GM21717 (cell line): ENCODE measurements around the gene DBP.

Experiments
- ATAC-seq: cut with Tn5 transposase; IDR thresholded peaks from one replicate; pipeline ENCODE4 v1.9.1; 2021; ENCODE audit warnings: mild to moderate bottlenecking, moderate library complexity; ENCODE audit not compliant: unreplicated experiment

DBP gene

DNA sequence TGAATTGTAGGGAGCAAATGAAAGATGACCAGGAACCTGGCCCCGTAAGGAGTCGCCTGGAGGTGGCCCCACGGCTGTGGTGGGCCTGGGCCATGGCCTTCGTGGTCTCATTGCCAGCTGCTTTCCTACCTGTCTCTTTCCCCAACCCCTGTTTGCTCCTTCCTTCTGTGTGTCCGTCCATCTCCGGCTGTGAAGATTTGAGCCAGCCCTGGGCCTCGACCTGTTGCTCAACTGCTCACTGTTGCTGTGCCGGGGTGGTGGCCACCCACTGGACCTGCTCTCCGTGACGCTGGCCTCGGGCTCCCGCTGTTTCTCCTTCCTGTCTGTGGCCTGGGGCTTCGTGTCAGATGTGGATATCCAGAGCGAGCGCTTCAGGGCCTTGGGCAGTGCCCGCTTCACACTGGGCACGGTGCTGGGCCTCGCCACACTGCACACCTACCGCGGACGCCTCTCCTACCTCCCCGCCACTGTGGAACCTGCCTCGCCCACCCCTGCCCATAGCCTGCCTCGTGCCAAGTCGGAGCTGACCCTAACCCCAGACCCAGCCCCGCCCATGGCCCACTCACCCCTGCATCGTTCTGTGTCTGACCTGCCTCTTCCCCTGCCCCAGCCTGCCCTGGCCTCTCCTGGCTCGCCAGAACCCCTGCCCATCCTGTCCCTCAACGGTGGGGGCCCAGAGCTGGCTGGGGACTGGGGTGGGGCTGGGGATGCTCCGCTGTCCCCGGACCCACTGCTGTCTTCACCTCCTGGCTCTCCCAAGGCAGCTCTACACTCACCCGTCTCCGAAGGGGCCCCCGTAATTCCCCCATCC, 8.5 kb downstream of the DBP start:
- ATAC-seq, result no peak

DNA sequence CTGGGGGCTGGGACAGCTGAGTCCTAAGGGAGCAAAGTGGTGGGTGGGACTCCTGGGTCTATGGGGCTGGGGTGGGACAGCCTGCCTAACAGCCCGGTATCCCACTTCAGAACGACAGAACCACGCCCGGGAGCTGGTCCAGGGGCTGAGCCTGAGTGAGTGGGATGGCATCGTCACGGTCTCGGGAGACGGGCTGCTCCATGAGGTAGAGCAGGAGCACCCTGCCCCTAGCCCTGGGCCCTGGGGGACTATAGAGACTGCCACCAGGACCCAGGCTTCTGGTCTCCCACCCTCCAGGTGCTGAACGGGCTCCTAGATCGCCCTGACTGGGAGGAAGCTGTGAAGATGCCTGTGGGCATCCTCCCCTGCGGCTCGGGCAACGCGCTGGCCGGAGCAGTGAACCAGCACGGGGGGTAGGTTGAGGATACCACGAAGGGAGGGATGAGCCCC, 9.3 kb downstream of the DBP start:
- no peak for ATAC-seq

DNA sequence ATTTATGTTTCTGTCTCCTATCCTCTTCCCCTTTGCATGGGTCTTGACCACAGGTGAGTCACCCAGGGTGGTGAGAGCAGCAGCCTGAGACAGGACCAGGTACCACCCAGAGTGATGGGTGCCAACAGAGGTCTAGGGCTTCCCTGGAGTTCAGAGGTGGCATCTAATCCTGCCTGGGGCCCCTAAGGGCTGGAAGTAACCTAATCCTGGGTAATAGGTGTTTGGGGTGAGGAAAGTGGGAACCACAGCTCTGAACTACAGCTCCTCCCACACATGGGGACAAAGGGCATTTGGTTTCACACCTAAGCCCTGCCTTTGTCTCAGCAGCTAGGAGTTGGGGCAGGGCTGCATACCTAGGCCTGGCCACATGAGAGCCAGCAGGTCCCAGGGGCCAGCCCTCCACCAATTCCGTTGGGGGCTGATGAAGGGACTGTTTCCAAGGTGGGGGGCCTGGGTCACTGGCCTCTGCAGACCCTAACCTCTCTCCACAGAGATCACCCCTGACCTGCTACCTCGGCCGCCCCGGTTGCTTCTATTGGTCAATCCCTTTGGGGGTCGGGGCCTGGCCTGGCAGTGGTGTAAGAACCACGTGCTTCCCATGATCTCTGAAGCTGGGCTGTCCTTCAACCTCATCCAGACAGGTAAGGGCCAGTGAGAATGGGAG, 9.8 kb downstream of the DBP start:
- no peak for ATAC-seq

DNA sequence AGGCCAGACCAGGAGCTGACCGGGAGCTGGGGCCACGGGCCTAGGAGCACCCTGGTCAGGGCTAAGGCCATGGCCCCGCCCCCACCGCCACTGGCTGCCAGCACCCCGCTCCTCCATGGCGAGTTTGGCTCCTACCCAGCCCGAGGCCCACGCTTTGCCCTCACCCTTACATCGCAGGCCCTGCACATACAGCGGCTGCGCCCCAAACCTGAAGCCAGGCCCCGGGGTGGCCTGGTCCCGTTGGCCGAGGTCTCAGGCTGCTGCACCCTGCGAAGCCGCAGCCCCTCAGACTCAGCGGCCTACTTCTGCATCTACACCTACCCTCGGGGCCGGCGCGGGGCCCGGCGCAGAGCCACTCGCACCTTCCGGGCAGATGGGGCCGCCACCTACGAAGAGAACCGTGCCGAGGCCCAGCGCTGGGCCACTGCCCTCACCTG, 11.3 kb downstream of the DBP start:
- no peak for ATAC-seq

DNA sequence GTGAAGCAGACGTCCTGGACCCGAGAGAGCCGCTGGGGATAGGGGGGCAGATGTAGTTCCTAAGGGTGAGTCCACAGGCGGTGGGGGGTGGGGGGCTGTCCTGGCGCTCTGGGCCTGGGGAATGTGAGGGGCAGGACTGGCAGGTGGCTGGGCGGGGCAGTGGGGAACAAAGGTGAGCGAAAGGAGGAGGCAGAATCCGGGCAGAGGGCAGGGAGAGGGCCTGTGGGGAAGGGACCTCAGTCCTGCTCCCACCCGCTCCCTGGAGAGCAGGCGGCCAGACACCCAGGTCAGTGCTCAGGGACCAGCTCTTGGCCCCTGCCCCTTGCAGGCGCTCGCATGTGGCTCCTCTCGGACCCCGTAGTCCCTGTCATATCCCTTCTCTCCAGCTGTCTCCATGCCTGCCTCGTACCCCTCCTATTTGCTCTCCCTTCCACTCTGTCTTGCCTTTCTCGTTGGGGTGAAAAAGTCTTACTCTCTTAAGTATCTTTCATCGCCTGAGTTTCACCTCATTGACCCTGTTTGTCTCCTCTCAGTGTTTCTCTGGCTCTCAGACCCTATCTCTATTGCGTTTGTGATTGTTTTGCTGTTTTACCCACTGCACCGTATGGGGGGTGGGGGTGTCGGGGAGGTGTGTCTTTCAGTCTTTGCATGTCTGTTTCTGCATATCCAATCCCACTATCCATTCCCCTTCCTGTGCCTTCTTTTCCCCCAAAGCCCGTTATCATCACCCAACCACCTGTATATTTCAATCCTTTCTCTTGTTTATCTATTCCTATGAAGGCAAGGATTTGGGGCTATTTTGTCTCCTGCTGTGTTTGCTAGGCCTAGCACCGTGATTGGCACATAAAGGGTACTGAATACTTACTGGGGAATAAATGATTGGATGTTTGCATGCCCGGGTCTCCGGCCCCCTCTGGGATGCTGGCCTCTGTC, 12.1 kb downstream of the DBP start:
- no peak for ATAC-seq

DNA sequence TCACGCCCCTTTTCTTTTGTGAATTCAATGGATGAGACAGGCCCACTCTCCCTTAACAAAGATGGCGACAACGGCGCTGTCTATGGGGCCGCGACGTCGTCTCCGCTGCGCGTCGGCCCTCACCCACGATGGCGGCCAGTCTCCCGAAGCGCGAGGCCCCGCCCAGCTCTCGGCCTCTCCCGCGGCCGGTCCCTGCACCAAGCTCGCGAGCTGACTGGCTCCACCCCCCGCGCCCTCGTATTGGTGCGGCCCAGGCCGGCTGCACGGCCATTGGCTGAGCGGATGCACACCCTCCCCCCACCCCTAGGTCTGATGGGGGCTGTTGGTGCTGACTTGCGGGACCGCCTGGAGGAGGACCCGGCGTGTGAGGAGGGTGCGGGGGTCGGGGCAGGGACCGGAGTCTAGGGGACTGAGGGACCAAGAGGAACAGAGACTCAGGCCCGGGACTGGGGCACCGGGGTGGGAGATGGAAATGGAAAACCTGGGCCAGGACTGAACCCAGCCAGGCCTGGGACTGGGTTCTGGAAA, 13.0 kb downstream of the DBP start:
- peak; percentile 51 for ATAC-seq

DNA sequence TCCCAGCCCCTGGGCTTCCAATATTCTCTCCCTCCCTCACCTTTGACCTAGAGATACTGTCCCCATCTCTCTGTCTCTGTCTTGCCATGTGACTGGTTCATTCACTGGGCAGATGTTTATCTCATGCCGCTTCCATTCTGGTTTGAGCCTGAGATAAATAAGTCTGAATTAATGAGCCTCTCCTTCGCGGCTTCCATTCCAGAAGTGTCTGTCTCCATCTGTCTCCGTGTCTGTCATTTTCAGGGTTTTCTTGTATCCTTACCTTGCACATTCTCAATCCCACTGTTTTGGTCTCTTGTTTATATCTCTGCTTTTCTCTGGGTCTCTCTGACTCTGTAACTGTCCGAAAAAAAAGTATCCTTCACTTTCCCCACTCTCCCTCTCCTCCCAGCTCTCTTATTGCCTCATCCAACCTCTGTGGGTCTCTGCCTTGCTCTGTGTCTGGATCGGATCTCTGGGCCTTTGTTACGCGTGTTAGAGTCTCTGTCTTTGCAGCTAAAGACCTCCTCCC, 13.6 kb downstream of the DBP start:
- no peak for ATAC-seq

DNA sequence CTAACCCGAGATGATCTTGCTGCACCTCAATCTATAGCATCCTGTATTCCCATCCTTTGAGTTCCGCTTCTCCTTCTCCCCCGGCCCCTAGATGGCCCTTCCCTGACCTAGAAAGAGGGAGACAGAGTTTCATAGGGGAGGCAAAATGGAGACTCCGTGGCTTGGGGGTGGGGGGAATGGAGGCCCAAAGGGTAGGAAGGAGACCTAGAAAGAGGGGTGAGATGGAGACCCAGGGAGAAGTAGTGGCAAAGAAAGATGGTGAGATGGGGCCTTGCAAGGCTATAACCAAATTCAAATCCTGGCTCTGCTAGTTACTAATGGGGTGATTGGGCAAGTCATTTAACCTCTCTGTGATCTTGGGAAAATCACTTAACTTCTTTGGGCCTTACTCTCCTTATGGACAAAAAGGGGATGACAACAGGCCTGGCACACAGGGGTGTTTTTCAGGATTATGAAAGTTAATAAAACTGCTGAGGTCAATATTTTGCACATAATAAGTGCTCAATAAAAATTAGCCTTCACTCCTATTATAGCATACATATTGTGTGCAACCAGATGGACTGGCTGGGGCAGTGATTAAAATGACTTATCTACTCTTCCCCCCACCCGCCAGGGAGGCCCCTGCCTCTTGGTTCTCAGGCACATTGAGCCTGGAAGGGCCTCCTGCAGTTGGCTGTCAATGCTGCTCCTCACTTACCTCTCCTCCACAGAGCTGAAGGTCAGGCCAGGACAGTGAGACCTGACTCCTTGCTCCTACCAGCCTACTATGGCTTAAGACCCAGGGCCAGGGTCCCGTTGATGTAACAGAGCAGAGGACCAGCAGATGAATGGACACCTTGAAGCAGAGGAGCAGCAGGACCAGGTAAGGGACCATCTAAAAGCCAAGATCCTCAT, 17.2 kb downstream of the DBP start:
- no peak for ATAC-seq

DNA sequence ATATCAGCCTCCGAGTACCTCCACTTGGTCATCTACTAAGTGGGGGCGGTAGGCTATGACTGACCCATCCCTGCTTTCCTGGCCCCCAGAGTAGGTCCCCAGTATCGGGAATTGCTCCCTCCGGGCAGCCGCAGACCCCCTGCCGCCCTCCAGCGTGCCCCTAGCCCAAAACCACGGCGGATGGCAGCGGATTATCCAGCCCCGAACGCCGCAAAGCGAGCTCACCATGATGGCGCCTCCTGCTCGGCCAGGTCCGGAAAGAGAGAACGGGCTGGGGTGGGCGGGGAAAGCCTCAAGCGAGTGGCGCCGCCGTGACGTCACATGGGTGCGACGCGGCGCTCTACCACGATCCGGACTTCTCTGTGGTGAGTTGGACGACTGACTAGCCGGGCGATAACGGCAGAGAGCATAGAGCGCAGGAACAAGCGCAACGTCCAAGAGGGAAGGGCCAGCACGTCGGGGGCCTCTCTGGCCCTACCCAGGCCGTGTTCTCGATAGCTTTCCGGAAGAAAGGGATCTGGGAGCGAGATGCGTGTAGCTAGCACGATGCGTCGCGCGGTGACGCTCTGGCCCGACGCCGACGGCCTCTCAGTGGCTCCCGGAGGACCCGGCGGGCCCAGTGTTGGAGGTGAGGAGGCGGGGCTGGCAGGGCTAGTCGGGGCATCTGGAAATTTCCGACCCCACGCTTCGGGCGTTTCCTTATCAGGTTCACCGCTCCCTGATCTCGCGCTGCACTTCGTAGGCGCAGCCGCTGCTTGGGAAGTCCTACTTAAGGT, 18.1 kb downstream of the DBP start, which contains the start of the genes RPL18 and SPHK2:
RPL18 (minus strand) TSS at position 263 of the 776 bp plus-strand sequence; CDS start at position 228, 35 bp downstream.
SPHK2 (plus strand) TSS at position 591 of the 776 bp plus-strand sequence. CDS start 1,009 bp downstream, outside the sequence.
- ATAC-seq, result peak; percentile 65

DNA sequence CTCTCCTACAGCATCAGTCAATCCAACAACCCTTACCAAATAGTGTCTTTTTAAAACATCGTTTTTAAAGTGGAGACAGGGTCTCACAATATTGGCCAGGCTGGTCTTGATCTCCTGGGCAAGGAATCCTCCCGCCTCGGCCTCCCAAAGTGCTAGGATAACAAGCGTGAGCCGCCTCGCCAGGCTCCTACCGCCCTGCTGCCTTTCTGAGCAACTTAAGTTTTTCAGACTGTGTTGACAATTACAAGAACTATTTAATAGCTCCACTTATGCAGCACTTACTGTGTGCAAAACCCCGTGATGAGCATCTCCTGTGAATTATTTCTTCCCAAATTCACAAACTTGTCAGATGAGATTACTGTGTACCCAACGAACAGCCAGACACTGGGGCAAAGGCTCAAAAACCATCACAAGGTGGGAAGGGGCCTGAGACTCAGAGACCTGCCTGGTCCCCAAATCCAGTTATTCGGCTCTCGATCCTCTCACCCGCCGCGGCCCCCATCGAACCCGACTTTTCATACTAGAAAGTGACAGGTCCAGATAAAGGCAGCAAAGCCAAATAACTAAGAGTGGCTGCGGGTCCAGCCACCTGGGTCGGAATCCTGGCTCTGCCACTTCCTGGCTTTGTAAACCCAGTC, 18.8 kb downstream of the DBP start:
- ATAC-seq, result no peak

DNA sequence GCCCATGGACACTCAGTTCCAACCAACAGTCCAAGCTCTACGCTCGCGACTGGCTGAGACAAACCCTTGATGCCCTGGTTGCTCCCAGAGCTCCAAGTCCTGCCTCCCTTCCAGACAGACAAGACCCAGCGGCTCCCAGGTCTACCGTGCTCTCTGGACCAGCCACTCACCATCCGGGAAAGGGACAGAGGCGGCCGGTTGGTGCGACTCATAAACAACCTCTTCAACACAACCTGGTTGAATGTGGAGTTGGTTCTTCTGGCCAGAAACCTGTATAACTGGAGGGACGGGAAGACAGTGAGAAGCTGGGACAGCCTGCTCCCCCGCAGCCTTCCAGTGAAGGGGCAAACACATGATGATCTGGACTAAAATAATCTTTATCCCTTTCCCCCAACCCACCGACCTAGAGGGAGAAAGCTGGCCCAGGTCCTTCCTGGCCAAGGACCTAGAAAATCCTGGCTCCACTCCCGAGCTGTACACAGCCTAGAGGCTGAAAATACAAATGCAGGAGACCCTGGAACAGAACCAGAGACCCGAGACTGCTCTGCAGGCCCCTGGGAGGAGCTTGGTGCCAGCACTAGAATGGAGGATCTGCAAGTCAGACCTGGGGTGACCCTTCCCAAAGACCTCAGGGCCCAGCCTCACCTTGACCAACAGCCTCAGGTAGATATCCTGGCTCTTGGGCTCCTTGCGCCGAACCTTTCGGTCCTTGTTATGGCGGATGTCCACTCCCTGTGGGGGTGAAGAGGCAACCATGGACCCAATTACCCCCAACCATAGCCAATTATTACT, 19.8 kb downstream of the DBP start:
- no peak for ATAC-seq

DNA sequence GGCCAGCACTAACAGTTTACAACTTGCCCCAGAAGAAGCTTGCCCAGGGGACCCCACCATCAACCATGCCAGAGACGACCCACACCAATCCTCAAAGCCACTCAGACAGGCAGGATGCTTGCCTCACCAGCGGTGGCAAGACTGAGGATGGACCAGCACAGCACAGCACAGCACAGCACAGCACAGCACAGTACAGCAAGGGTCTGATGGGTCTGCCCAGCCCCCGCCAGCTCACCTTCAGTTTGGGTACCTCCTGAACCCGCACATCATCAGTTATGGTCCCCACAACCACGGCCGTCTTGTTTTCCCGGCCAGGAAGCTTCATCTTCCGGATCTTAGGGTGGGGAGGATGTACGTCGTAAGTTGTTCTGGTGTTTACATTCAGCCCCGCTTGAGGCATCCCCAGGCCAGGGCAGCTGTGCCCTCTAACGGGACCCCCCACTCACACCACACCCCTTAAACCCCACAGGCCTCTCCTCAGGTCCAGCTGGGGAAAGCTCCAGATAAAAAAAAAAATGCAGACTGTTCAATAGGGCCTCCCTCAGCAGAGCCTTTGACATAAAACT, 20.6 kb downstream of the DBP start:
- ATAC-seq, result no peak

DNA sequence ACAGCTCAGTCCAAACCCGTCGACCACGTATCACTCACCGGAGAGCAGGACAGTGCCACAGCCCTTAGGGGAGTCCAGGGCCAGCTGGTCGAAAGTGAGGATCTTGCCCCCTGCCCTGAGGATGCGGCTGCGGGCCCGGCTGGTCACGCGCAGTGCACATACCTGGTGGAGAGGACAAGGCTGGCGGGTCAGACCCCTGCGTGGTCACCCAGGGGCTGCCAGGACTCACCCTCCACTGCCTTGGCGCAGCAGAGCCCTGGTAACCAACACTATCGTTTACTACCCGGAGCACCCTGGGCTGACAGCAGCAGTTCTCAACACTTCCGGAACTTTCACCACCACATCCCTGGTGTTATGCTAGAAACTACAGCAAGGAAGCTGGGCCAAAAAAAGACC, 21.1 kb downstream of the DBP start:
- no peak for ATAC-seq

DNA sequence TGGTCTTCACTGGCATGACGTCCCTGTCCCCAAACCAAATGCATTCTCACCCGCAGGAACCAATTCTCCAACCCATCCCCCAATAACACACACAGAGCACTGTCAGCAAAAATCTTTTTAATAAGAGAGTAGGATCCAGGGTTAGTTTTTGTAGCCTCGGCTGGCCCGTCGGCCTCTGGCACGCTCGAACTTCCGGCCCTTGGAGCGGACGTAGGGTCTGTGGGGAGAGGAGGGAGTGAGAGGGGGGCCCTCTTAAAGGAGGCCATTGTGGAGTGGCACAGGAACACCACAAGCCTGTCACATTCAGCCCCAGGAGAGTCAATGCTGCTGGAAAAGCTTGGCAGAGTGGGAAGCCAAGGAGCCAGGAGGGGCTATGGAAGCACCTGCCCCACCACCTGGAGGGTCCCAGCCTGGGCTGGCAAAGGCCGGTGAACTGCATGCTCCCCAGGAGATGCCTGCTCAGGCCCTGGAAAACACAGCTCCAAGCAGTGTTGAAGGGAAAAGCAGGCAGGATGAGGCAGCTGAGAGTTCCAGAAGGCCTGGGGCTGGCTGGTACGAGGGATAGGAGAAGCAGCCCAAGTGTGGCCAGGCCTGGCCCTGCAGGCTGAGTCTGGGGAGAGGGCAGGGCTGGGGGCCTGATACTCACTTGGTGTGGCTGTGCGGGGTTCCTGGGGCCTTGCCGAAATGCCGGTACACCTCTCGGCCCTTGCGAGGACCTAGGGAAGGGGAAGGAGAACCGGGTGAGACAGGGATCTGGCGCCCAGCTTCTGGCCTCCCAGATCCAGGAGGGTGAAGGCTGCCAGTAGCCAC, 21.7 kb downstream of the DBP start:
- ATAC-seq, result no peak

DNA sequence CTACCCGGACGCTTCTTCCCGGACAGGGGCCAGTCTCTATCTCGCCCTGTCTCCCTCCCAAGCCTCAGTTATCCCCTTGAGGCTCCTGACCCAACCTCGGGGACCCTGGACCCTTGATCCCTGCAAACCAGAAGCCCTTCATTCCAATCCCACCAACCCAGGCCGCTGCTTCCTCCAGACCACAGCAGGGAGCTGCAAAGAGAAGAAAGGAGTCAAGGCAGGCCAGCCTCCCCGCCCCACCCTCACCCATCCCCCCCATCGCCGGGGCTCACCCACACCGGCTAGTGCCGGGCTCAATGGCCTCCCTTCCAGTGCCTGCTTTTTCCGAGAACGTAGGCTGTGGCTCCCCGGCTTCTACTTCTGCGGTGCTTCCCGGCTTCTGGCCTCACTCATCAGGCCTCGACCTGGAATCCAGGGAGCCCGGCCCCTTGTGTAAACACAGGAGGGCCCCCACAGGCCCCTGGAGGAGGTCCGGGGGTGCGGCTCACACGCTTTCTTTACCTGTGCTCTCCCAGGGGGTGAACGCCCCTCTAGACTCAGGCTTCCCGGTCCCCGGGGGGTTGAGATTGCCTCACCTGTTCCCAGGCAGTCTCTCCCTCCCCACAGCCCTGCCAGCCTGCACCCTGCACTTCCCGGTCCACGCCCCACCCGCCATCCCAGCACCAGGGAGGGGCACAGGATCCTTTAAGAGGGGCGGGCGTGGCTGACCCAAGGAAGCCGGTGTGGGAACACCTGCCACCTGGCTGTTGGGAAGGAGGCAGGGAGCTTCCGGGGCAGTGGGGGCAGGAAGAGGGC, 22.5 kb downstream of the DBP start, which contains the start of gene FAM83E:
FAM83E (minus strand) TSS at position 641 of the 795 bp plus-strand sequence. CDS start 1,704 bp downstream, outside the sequence.
- ATAC-seq, result no peak
